Neutrophil (primary cell): ENCODE measurements around the gene KCNK6.
A peak's percentile ranks its signal among the peaks of the same experiment; 100 is the strongest.
"Not testable (repeated sequence)": the region's sequence is repeated elsewhere in the genome, so short reads cannot be mapped to it uniquely, and the experiment has no call there.

Experiments used
- H3K27ac ChIP-seq: fragments of 200-600 bp; sonication (generic); 2 replicates; pipeline ENCODE4 v1.5.1; 2016; ENCODE audit warnings: mild to moderate bottlenecking, moderate library complexity
- H3K27me3 ChIP-seq: fragments of 200-600 bp; sonication (generic); 2 replicates; pipeline ENCODE4 v1.6.0; 2016; ENCODE audit warnings: mild to moderate bottlenecking
- H3K36me3 ChIP-seq: fragments of 200-600 bp; sonication (generic); 2 replicates; pipeline ENCODE4 v1.5.1; 2017
- H3K4me1 ChIP-seq, 2 experiments: fragments of 200-600 bp in 1 of 2; sonication (generic) in 1 of 2; 1 replicate in 1 of 2; 2 replicates in 1 of 2; pipeline versions ENCODE4 v1.5.1 to v1.6.1; 2013 to 2016; ENCODE audit warnings: low read depth in 1 of 2, low read length in 1 of 2, mild to moderate bottlenecking in 1 of 2, moderate library complexity in 1 of 2; ENCODE audit not compliant: control insufficient read depth in 1 of 2, insufficient read depth in 1 of 2
- H3K4me3 ChIP-seq, 2 experiments: fragments of 200-600 bp in 1 of 2; sonication (generic) in 1 of 2; 1 replicate in 1 of 2; 2 replicates in 1 of 2; pipeline ENCODE4 v1.5.1; 2013 to 2016; ENCODE audit warnings: low read depth in 1 of 2, low read length in 1 of 2, mild to moderate bottlenecking in 1 of 2, moderate library complexity in 1 of 2
- H3K9me3 ChIP-seq: fragments of 200-600 bp; sonication (generic); 2 replicates; pipeline ENCODE4 v1.5.1; 2016
- TF ChIP-seq, protein P1 (sequence below): fragments of 200-600 bp; sonication (generic); IDR thresholded peaks from 2 replicates; pipeline ENCODE4 v1.5.1; 2016; ENCODE audit warnings: antibody characterized with exemption

KCNK6 gene

DNA sequence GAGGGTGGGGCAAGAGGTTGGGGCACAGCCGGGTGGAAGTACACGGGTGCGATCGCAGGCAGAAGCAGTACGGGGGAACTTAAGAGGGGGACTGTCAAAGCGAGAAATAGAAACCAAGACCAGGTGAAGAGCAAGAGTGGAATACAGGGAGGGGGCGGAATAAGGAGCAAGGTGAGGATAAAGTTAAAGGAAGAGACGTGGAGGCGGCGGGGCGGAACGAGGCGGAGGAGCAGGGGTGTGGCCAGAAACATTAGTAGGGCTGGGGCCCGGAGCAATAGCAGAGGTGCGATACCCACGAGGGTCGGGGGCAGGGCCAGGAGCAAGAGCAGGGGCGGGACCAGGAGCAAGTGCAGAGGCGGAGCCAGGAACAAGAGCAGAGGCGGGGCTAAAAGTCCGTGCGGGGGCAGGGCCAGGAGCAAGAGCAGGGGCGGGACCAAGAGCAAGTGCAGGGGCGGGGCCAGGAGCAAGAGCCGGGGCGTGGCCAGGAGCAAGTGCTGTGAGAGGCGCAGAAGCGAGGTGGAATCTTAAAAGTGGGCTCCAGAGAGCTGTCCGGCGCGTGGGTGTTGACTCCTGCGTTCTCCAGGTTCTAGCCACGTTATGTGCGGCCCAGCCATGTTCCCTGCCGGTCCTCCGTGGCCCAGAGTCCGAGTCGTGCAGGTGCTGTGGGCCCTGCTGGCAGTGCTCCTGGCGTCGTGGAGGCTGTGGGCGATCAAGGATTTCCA lies 17.2 kb downstream of the KCNK6 start:
- Histone ChIP-seq H3K4me3 (peak overlapping the region; percentile 84 to 97), H3K9me3 (no peaks in the 10 kb centered on the region), H3K36me3 (peaks cover 4% of the 10 kb centered on the region), H3K27me3 (no peaks in the 10 kb centered on the region), H3K27ac (peak overlapping the region; percentile 96), H3K4me1 (peaks cover 9 to 12% of the 10 kb centered on the region in 2 experiments)
- TF ChIP-seq, protein P1, sequence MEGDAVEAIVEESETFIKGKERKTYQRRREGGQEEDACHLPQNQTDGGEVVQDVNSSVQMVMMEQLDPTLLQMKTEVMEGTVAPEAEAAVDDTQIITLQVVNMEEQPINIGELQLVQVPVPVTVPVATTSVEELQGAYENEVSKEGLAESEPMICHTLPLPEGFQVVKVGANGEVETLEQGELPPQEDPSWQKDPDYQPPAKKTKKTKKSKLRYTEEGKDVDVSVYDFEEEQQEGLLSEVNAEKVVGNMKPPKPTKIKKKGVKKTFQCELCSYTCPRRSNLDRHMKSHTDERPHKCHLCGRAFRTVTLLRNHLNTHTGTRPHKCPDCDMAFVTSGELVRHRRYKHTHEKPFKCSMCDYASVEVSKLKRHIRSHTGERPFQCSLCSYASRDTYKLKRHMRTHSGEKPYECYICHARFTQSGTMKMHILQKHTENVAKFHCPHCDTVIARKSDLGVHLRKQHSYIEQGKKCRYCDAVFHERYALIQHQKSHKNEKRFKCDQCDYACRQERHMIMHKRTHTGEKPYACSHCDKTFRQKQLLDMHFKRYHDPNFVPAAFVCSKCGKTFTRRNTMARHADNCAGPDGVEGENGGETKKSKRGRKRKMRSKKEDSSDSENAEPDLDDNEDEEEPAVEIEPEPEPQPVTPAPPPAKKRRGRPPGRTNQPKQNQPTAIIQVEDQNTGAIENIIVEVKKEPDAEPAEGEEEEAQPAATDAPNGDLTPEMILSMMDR, result peak; percentile 37

DNA sequence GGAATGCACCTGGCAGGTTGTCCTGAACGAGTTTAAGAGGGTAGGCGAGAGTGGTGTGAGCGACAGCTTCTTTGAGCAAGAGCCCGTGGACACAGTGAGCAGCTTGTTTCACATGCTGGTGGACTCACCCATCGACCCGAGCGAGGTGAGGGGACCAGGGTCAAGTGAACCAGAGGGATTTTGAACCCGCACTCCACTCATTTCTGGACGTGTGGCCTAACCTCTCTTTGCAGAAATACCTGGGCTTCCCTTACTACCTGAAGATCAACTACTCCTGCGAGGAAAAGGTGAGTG lies 17.7 kb downstream of the KCNK6 start:
- TF ChIP-seq, protein P1, result no peak
- peak overlapping the region; percentile 84 to 97 for H3K4me3 ChIP-seq
- no peaks in the 10 kb centered on the region for H3K27me3 ChIP-seq
- H3K9me3 ChIP-seq, result no peaks in the 10 kb centered on the region
- H3K4me1 ChIP-seq, result peaks cover 9 to 12% of the 10 kb centered on the region in 2 experiments
- H3K27ac ChIP-seq, result peak overlapping the region; percentile 96
- H3K36me3 ChIP-seq, result peaks cover 3% of the 10 kb centered on the region

DNA sequence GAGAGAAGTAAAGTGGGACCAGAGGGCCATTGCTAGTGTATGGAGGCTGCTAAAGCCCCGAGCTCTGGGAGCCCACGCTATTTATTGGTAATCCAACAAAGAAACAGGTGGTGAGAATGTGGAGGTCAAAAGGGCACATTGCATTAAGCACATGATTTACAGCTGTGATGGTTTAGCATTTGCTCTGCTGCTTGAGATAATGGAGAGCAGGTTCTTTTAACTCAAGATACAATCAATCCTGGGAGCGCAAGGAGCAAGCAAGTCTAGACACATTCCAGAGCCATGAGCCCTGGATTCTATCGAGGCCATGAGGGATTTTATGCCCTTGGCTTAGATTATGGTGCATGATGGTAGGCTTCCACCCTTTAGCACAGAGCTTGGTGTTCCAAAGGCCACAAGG lies 19.4 kb downstream of the KCNK6 start:
- H3K9me3 ChIP-seq, H3K4me3 ChIP-seq, H3K27ac ChIP-seq, H3K27me3 ChIP-seq, H3K36me3 ChIP-seq: not testable (repeated sequence)
- peaks cover 9 to 12% of the 10 kb centered on the region in 2 experiments for H3K4me1 ChIP-seq

DNA sequence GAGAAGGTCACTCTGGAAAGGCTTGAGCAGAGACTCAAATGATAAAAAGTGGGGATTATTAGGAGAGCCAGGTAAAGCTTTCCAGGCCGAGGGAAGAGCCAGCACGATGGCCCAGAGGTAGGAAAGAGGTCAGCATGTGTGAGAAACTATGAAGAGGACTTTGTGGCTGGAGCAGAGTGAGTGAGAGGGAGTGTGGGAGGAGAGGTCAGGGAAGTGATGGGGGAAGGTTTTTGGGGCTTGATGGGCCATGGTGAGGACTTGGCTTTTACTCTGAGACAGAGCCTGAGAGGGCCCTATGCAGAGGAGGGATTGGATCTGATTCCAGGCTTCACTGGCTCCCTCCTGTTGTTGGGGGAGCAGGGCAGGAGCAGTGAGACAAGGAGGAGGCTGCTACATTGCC lies 21.3 kb downstream of the KCNK6 start:
- Histone ChIP-seq H3K27me3 (no peaks in the 10 kb centered on the region), H3K9me3 (no peaks in the 10 kb centered on the region), H3K27ac (no peak overlapping the region), H3K36me3 (peaks cover 3% of the 10 kb centered on the region), H3K4me3 (no peak overlapping the region), H3K4me1 (peaks cover 6 to 9% of the 10 kb centered on the region in 2 experiments)
- TF ChIP-seq, protein P1, result no peak

DNA sequence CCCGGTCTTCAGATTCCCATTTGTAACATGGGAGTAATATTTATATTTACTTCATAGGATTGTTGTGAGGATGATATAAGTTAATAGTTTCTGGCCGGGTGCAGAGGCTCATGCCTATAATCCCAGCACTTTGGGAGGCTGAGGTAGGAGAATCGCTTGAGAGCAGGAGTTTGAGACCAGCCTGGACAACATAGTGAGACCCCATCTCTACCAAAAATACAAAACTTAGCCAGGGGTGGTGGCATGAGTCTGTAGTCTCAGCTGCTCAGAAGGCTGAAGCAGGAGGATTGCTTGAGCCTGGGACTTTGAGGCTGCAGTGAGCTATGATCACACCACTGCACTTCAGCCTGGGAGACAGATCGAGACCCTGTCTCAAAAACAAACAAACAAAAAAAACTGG lies 27.2 kb downstream of the KCNK6 start:
- H3K36me3 ChIP-seq, result peaks cover 3% of the 10 kb centered on the region
- TF ChIP-seq, protein P1, result no peak
- no peak overlapping the region for H3K27ac ChIP-seq
- H3K27me3 ChIP-seq, result no peaks in the 10 kb centered on the region
- H3K4me3 ChIP-seq, result no peak overlapping the region
- H3K4me1 ChIP-seq, result no peaks in the 10 kb centered on the region
- no peaks in the 10 kb centered on the region for H3K9me3 ChIP-seq

DNA sequence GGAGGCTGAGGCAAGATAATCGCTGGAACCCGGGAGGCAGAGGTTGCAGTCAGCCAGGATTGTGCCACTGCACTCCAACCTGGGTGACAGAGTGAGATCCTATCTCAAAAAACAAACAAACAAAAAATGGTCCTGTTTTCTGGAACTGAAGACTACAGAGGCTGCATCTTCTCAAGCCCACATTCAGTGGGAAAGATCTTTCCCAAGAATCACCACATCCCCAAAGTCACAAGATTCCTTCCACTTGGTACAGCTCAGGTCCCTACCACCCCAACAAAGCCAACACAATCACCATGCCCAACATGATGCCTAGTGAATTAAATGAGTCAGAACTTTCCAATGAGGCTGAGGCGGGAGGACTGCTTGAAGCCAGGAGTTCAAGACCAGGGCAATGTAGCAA lies 31.2 kb downstream of the KCNK6 start:
- Histone ChIP-seq H3K27me3 (peaks cover under 1% of the 10 kb centered on the region), H3K4me1 (no peaks in the 10 kb centered on the region), H3K27ac (no peak overlapping the region), H3K4me3 (no peak overlapping the region), H3K9me3 (no peaks in the 10 kb centered on the region), H3K36me3 (peaks cover 1% of the 10 kb centered on the region)
- TF ChIP-seq, protein P1, result no peak
